B cell (primary cell): ENCODE data around the gene EGF. TPM values are rescaled to one million over a fixed set of nuclear protein-coding genes. Genes with fewer than 3 reads are reported as not detected.
"Not testable (repeated sequence)": the region's sequence is repeated elsewhere in the genome, so short reads cannot be mapped to it uniquely, and the experiment has no call there.

Source experiments
- ATAC-seq: fragments of 200-7000 bp; cut with Tn5 transposase; one replicate; pipeline ENCODE4 v1.10.0; 2021; ENCODE audit warnings: low read depth, mild to moderate bottlenecking, moderate number of reproducible peaks, moderate library complexity
- CTCF ChIA-PET: fragments of 350-600 bp; sonication (Branson Sonifier 250); formaldehyde crosslinking; loops from one replicate; lab custom pipeline; 2021; ENCODE audit warnings: antibody characterized with exemption, inconsistent platforms; lab: Charles Lee
- POLR2A ChIA-PET: fragments of 350-600 bp; sonication (Branson Sonifier 250); formaldehyde crosslinking; loops from one replicate; lab custom pipeline; 2021; ENCODE audit warnings: antibody characterized with exemption; lab: Charles Lee
- DNase-seq: peaks from one replicate; pipeline ENCODE4 v3.0.0; 2013
- H2AFZ ChIP-seq: 2 replicates; pipeline ENCODE4 v1.6.1; 2012; ENCODE audit warnings: mild to moderate bottlenecking, low read depth, low read length; ENCODE audit not compliant: insufficient read depth, poor library complexity, severe bottlenecking
- H3K27ac ChIP-seq, 2 donors: 1 replicate in 1 of 2; 2 replicates in 1 of 2; pipeline ENCODE4 v1.5.1; 2012 to 2013; ENCODE audit warnings: low read length in 2 of 2, mild to moderate bottlenecking in 2 of 2, moderate library complexity in 1 of 2
- H3K27me3 ChIP-seq, 4 experiments: fragments of 200-600 bp in 1 of 4; sonication (generic) in 1 of 4; replicated peaks in 1 of 4; 1 replicate in 2 of 4; 2 replicates in 2 of 4; pipeline versions ENCODE4 v1.6.1 to v1.7.0; 2013 to 2016; ENCODE audit warnings: low read length in 3 of 4, mild to moderate bottlenecking in 2 of 4, mixed read lengths in 1 of 4, moderate library complexity in 1 of 4; ENCODE audit not compliant: insufficient read depth in 4 of 4, control insufficient read depth in 3 of 4; ENCODE audit errors: control extremely low read depth in 1 of 4
- H3K36me3 ChIP-seq, 2 experiments: replicated peaks in 1 of 2; 1 replicate in 1 of 2; 2 replicates in 1 of 2; pipeline versions ENCODE4 v1.6.1 to v1.7.1; 2013; ENCODE audit warnings: low read length in 1 of 2; ENCODE audit not compliant: insufficient read depth in 2 of 2, control insufficient read depth in 1 of 2; ENCODE audit errors: control extremely low read depth in 1 of 2, extremely low read depth in 1 of 2
- H3K4me1 ChIP-seq, 2 donors: fragments of 200-600 bp in 1 of 2; sonication (generic) in 1 of 2; 1 replicate in 1 of 2; 2 replicates in 1 of 2; pipeline versions ENCODE4 v1.5.1 to v1.6.1; 2013 to 2017; ENCODE audit warnings: low read length in 2 of 2; ENCODE audit not compliant: control insufficient read depth in 2 of 2, insufficient read depth in 2 of 2
- H3K4me2 ChIP-seq: replicated peaks from 2 replicates; pipeline ENCODE3; 2012; ENCODE audit warnings: mild to moderate bottlenecking, low read depth, low read length; ENCODE audit not compliant: poor library complexity, severe bottlenecking
- H3K4me3 ChIP-seq, 5 experiments: fragments of 200-600 bp in 1 of 5; sonication (generic) in 1 of 5; 1 replicate in 3 of 5; 2 replicates in 2 of 5; pipeline versions ENCODE4 v1.5.1 to v1.7.0; 2011 to 2016; ENCODE audit warnings: low read length in 4 of 5, mild to moderate bottlenecking in 4 of 5, low read depth in 2 of 5, control low read depth in 1 of 5, moderate library complexity in 1 of 5; ENCODE audit not compliant: insufficient read depth in 1 of 5; ENCODE audit errors: control extremely low read depth in 1 of 5, extremely low read depth in 1 of 5
- H3K79me2 ChIP-seq: fragments of 200-600 bp; sonication (generic); one replicate; pipeline ENCODE4 v1.6.0; 2016; ENCODE audit warnings: low read length; ENCODE audit not compliant: control insufficient read depth, insufficient read depth
- H3K9ac ChIP-seq: fragments of 200-600 bp; sonication (generic); 2 replicates; pipeline ENCODE4 v1.6.1; 2017; ENCODE audit warnings: mild to moderate bottlenecking, low read length, moderate library complexity
- H3K9me3 ChIP-seq, 3 donors: one replicate each; pipeline versions ENCODE4 v1.6.1 to v1.7.1; 2013; ENCODE audit warnings: low read length in 2 of 3; ENCODE audit not compliant: control insufficient read depth in 2 of 3, insufficient read depth in 1 of 3; ENCODE audit errors: control extremely low read depth in 1 of 3
- H4K20me1 ChIP-seq: 2 replicates; pipeline ENCODE4 v1.6.0; 2012; ENCODE audit warnings: mild to moderate bottlenecking, low read length; ENCODE audit not compliant: insufficient read depth, control insufficient read depth, poor library complexity, severe bottlenecking
- H3K27ac Mint-ChIP-seq: one replicate; pipeline ENCODE4 v1.8.0; 2021; ENCODE audit warnings: mixed read lengths
- H3K27me3 Mint-ChIP-seq: one replicate; pipeline ENCODE4 v1.8.0; 2021; ENCODE audit warnings: mixed read lengths
- H3K4me1 Mint-ChIP-seq: one replicate; pipeline ENCODE4 v1.8.0; 2021; ENCODE audit warnings: mixed read lengths
- H3K4me3 Mint-ChIP-seq: one replicate; pipeline ENCODE4 v1.8.0; 2021; ENCODE audit warnings: mixed read lengths
- H3K9me3 Mint-ChIP-seq: one replicate; pipeline ENCODE4 v1.8.0; 2022; ENCODE audit warnings: mixed read lengths; ENCODE audit not compliant: insufficient read depth
- EZH2 ChIP-seq: IDR thresholded peaks from 2 replicates; pipeline ENCODE4 v1.6.1; 2012; ENCODE audit warnings: borderline replicate concordance, low read depth, mild to moderate bottlenecking, moderate library complexity, low read length; ENCODE audit not compliant: insufficient read depth, poor library complexity, severe bottlenecking
- WGBS: methylation state at CpG from one replicate; pipeline ENCODE4 v1.1.5; 2013; ENCODE audit warnings: missing lambda C conversion rate; ENCODE audit not compliant: insufficient coverage; 5-methylcytosine and 5-hydroxymethylcytosine counted together
- intact Hi-C: fragments of 100-400 bp; cut with micrococcal nuclease; formaldehyde crosslinking; loops from one replicate; pipeline ENCODE4 v1.10.0; 2022
- polyA plus RNA-seq: library from polyadenylated mRNA; depleted of rRNA; stranded (reverse); fragments of >200 nt; gene quantifications from 2 replicates; pipeline ENCODE4 v1.2.3, GENCODE V29; 2012
- total RNA-seq, 2 donors: library from RNA; stranded (reverse); fragments of 120-200 nt in 1 of 2; gene quantifications; 1 replicate in 1 of 2; 2 replicates in 1 of 2; pipeline versions ENCODE4 v1.2.3 to v1.2.4, GENCODE V29; 2013 to 2022
- TF ChIP-seq, protein P1 (sequence below): fragments of 200-600 bp; IDR thresholded peaks from one replicate; pipeline ENCODE4 v1.8.0; 2022; ENCODE audit warnings: antibody characterized with exemption, mild to moderate bottlenecking

EGF gene
- total and polyA plus RNA-seq, 2 donors (not counting 1 experiment from before 2014, with no cell fraction given): not detected

GRCh38 chr4:109875106-109875505 is 37.6 kb upstream of the EGF start:
- no peak overlapping the region for H3K27ac Mint-ChIP-seq
- 94% methylated on average over 1 of the region's 1 CpG for WGBS
- peaks cover 11% of the 10 kb centered on the region for H3K27me3 Mint-ChIP-seq
- Histone ChIP-seq H3K9ac (no peak overlapping the region), H3K9me3 (peaks cover 0 to 3% (median 0%) of the 10 kb centered on the region in 3 donors), H3K79me2 (no peaks in the 10 kb centered on the region), H3K27ac (no peak overlapping the region), H3K36me3 (no peaks in the 10 kb centered on the region), H3K4me1 (no peaks in the 10 kb centered on the region), H4K20me1 (no peaks in the 10 kb centered on the region), H3K27me3 (no peaks in the 10 kb centered on the region), H2AFZ (no peak overlapping the region), H3K4me2 (no peak overlapping the region), H3K4me3 (no peak overlapping the region)
- H3K4me1 Mint-ChIP-seq: no peaks in the 10 kb centered on the region
- no peak for DNase-seq
- intact Hi-C loops: no loop called here
- ChIA-PET CTCF (no interaction called here), POLR2A (no interaction called here)
- ATAC-seq: no peak
- TF ChIP-seq, protein P1, sequence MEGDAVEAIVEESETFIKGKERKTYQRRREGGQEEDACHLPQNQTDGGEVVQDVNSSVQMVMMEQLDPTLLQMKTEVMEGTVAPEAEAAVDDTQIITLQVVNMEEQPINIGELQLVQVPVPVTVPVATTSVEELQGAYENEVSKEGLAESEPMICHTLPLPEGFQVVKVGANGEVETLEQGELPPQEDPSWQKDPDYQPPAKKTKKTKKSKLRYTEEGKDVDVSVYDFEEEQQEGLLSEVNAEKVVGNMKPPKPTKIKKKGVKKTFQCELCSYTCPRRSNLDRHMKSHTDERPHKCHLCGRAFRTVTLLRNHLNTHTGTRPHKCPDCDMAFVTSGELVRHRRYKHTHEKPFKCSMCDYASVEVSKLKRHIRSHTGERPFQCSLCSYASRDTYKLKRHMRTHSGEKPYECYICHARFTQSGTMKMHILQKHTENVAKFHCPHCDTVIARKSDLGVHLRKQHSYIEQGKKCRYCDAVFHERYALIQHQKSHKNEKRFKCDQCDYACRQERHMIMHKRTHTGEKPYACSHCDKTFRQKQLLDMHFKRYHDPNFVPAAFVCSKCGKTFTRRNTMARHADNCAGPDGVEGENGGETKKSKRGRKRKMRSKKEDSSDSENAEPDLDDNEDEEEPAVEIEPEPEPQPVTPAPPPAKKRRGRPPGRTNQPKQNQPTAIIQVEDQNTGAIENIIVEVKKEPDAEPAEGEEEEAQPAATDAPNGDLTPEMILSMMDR: no peak
- no peak for TF ChIP-seq EZH2
- no peaks in the 10 kb centered on the region for H3K9me3 Mint-ChIP-seq
- no peak overlapping the region for H3K4me3 Mint-ChIP-seq

DNA sequence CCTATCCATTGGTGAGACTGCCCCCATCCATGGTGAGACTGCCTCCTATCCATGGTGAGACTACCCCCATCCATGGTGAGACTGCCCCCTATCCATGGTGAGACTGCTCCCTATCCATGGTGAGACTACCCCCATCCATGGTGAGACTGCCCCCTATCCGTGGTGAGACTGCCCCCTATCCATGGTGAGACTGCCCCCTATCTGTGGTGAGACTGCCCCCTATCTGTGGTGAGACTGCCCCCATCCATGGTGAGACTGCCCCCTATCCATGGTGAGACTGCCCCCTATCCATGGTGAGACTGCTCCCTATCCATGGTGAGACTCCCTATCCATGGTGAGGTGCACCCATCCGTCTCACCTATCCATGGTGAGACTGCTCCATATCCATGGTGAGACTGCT is 37.1 kb upstream of the EGF start:
- H3K27ac Mint-ChIP-seq, intact Hi-C loops, ATAC-seq, H3K4me1 Mint-ChIP-seq, POLR2A ChIA-PET, H3K4me3 ChIP-seq, H3K27ac ChIP-seq, H3K9me3 Mint-ChIP-seq, H2AFZ ChIP-seq, CTCF ChIA-PET, DNase-seq, H3K36me3 ChIP-seq, H4K20me1 ChIP-seq, H3K4me3 Mint-ChIP-seq, H3K4me1 ChIP-seq, H3K9ac ChIP-seq, H3K79me2 ChIP-seq, H3K27me3 ChIP-seq, H3K9me3 ChIP-seq, H3K4me2 ChIP-seq: not testable (repeated sequence)
- WGBS: 100% methylated on average over 1 of the region's 2 CpGs
- peaks cover 11% of the 10 kb centered on the region for H3K27me3 Mint-ChIP-seq
